Thoracic aorta (tissue), 2 donors: ENCODE measurements around the gene ASB18. TPM values are rescaled to one million over a fixed set of nuclear protein-coding genes. Genes with fewer than 3 reads are reported as not detected.

Experiments
- ATAC-seq: fragments of 150-250 bp; one replicate; pipeline ENCODE4 v1.8.0; 2017; ENCODE audit warnings: low read depth; ENCODE audit not compliant: insufficient number of reproducible peaks, low FRiP score
- DNase-seq: peaks from one replicate; pipeline ENCODE4 v3.0.0-alpha.2; 2020; ENCODE audit warnings: low spot score
- H3K27ac ChIP-seq, 2 donors: fragments of 200-600 bp; sonication (generic); 1 replicate in 1 of 2; 2 replicates in 1 of 2; pipeline ENCODE4 v1.5.1; 2016; ENCODE audit warnings: mild to moderate bottlenecking in 2 of 2, moderate library complexity in 2 of 2
- H3K27me3 ChIP-seq: fragments of 200-600 bp; sonication (generic); replicated peaks from 2 replicates; pipeline ENCODE4 v1.6.0; 2016; ENCODE audit warnings: mild to moderate bottlenecking; ENCODE audit not compliant: insufficient read depth
- H3K36me3 ChIP-seq: fragments of 200-600 bp; sonication (generic); one replicate; pipeline ENCODE4 v1.5.1; 2016
- H3K4me1 ChIP-seq, 2 donors: fragments of 200-600 bp; sonication (generic); 1 replicate in 1 of 2; 2 replicates in 1 of 2; pipeline versions ENCODE4 v1.5.1 to v1.6.0; 2016; ENCODE audit warnings: low read depth in 2 of 2, mild to moderate bottlenecking in 1 of 2; ENCODE audit not compliant: control insufficient read depth in 1 of 2
- H3K4me3 ChIP-seq: fragments of 200-600 bp; sonication (generic); 2 replicates; pipeline ENCODE4 v1.5.1; 2016; ENCODE audit warnings: mild to moderate bottlenecking
- H3K9me3 ChIP-seq: fragments of 200-600 bp; sonication (generic); 2 replicates; pipeline ENCODE4 v1.5.1; 2016
- CTCF ChIP-seq: fragments of 200-600 bp; sonication (generic); IDR thresholded peaks from one replicate; pipeline ENCODE4 v1.5.1; 2019; ENCODE audit warnings: antibody characterized with exemption
- total RNA-seq, 2 donors: library from RNA; depleted of rRNA; stranded (reverse); fragments of >200 nt; gene quantifications; one replicate each; pipeline versions ENCODE4 v1.1.0 to v1.2.3, GENCODE V29; 2016

Gene ASB18
- total RNA-seq, 2 donors from 2014 or later, result not detected

DNA sequence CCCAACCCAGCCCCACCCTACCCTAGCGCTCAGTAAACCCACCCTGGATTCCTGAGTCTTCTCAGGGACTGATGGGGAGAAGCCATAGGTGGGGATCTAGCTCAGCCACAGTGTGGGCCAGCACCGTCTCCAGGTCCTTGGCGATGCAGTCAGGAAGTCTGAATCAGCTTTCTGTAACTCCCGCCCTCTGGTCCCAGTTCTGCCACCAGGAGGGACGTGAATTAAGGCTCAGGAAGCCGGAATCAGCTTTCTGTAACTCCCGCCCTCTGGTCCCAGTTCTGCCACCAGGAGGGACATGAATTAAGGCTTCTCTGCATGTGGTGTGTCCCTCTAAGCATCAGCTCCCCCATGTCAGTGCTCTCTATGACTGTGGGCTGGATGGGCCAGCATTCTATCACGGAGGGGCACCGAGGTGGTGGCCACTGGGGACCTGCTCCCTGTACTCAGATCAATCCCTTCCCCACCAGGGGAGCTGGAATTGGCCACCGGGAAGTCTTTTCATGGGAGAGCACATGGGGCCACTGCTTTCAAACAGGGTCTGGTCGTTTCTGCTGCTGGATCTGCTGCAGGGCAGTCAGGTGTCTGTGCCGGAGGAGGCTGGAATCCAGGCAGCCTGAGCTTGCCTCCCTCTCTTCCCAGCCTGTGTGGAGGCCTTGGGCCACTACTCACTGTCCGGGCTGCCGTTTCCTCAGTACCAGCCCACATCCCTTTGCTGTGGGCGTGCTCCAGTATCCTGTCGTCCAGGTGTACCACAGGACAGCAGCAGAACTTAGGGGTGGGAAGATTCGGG, 24.7 kb downstream of the ASB18 start:
- DNase-seq (no peak), ATAC-seq (no peak)
- no peaks in the 10 kb centered on the region for H3K27me3 ChIP-seq

GRCh38 chr2:236238751-236239150, 25.5 kb downstream of the ASB18 start:
- DNase-seq (no peak), ATAC-seq (no peak)
- Histone ChIP-seq H3K4me1 (peaks cover 4 to 5% of the 10 kb centered on the region in 2 donors), H3K4me3 (no peak overlapping the region), H3K27ac (no peak overlapping the region), H3K27me3 (no peaks in the 10 kb centered on the region), H3K36me3 (no peaks in the 10 kb centered on the region), H3K9me3 (no peaks in the 10 kb centered on the region)
- no peak for TF ChIP-seq CTCF

More for the DNA sequence above, 24.7 kb downstream of the ASB18 start:
- no peak for TF ChIP-seq CTCF
- peaks cover 4 to 5% of the 10 kb centered on the region in 2 donors for H3K4me1 ChIP-seq
- H3K4me3 ChIP-seq, result no peak overlapping the region
- no peaks in the 10 kb centered on the region for H3K36me3 ChIP-seq
- no peak overlapping the region for H3K27ac ChIP-seq
- H3K9me3 ChIP-seq, result no peaks in the 10 kb centered on the region

GRCh38 chr2:236237468-236238190, 26.6 kb downstream of the ASB18 start:
- Histone ChIP-seq H3K9me3 (no peaks in the 10 kb centered on the region), H3K4me3 (peak overlapping the region; percentile 16), H3K4me1 (peaks cover 4 to 5% of the 10 kb centered on the region in 2 donors), H3K27me3 (no peaks in the 10 kb centered on the region), H3K27ac (no peak overlapping the region), H3K36me3 (no peaks in the 10 kb centered on the region)
- TF ChIP-seq CTCF, result no peak
- no peak for DNase-seq
- ATAC-seq, result no peak

DNA sequence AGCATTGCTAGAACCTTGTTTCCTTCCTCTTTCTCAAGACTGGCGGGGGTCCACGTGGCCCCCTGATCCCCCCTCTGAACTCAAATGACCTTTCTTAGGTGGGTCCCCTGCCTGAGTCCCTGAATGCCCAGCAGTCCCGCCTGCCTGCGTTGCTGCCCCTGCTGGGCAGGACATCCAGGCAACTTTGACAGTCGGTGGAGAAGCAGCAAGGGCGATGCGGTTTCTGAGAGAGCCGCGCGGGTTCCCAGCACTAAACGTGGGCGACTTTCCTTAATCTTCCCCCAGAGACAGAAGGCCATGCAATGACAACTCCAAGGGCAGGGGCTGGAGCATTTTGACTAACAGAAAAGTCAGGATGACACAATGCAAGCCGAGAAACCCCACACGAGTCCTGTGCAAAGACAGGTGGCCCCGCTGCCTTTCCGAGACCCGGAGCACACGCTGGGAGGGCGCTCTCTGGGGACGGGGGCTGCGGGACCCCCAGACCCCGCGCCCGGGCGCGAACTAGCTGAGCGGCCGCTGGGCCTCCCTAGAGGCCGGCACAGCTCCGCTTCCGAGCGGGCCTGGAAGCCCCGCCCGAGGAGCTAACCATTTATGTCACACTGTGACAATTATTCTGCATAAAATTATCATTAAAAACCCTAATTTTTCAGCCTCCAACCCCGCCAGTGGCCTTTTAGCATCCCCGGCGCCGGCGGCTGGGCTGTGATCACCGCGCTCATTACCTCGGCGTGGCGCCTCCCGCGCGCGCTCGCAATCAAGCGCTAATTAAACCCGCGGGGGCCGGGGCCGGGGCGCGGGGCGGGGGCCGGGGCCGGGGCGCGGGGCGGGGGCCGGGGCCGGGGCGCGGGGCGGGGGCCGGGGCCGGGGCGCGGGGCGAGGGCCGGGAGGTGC, 27.4 kb downstream of the ASB18 start:
- Histone ChIP-seq H3K36me3 (no peaks in the 10 kb centered on the region), H3K9me3 (no peaks in the 10 kb centered on the region), H3K4me3 (peak overlapping the region; percentile 36), H3K27me3 (no peaks in the 10 kb centered on the region), H3K27ac (no peak overlapping the region), H3K4me1 (peaks cover 4 to 5% of the 10 kb centered on the region in 2 donors)
- DNase-seq (no peak), ATAC-seq (no peak)
- no peak for TF ChIP-seq CTCF
